ENCODE results near the gene RAB4A.

DNA sequence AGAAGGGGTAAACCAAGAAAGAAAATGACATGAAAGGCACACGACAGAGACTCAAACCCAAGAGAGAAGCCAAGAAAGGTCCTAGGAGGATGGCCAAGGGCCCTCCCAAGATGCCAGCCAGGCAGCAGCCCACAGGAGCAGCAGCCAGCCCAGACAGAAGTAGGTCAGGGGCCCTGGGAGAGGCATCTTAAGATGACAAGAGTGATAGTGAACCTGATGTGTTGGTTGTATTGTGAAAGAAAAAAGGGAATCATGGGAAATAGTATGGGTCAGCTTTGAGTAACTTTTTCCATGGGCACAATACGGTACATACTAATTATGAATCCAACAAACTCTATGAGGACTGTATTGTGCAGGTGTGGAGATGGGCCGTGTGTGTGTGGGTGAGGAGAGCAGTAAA is 68.6 kb downstream of the RAB4A start:
- TF ChIP-seq, protein P1, sequence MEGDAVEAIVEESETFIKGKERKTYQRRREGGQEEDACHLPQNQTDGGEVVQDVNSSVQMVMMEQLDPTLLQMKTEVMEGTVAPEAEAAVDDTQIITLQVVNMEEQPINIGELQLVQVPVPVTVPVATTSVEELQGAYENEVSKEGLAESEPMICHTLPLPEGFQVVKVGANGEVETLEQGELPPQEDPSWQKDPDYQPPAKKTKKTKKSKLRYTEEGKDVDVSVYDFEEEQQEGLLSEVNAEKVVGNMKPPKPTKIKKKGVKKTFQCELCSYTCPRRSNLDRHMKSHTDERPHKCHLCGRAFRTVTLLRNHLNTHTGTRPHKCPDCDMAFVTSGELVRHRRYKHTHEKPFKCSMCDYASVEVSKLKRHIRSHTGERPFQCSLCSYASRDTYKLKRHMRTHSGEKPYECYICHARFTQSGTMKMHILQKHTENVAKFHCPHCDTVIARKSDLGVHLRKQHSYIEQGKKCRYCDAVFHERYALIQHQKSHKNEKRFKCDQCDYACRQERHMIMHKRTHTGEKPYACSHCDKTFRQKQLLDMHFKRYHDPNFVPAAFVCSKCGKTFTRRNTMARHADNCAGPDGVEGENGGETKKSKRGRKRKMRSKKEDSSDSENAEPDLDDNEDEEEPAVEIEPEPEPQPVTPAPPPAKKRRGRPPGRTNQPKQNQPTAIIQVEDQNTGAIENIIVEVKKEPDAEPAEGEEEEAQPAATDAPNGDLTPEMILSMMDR (IDR thresholded peaks at IDR 0.05; ENCODE audit: insufficient read depth, low read length), result no peak
- TF ChIP-seq POLR2AphosphoS5 (IDR thresholded peaks at IDR 0.05; ENCODE audit: low read depth), result no peak
- TF ChIP-seq GABPA (IDR thresholded peaks at IDR 0.05; ENCODE audit: low read depth), result no peak
- TF ChIP-seq, protein P2, sequence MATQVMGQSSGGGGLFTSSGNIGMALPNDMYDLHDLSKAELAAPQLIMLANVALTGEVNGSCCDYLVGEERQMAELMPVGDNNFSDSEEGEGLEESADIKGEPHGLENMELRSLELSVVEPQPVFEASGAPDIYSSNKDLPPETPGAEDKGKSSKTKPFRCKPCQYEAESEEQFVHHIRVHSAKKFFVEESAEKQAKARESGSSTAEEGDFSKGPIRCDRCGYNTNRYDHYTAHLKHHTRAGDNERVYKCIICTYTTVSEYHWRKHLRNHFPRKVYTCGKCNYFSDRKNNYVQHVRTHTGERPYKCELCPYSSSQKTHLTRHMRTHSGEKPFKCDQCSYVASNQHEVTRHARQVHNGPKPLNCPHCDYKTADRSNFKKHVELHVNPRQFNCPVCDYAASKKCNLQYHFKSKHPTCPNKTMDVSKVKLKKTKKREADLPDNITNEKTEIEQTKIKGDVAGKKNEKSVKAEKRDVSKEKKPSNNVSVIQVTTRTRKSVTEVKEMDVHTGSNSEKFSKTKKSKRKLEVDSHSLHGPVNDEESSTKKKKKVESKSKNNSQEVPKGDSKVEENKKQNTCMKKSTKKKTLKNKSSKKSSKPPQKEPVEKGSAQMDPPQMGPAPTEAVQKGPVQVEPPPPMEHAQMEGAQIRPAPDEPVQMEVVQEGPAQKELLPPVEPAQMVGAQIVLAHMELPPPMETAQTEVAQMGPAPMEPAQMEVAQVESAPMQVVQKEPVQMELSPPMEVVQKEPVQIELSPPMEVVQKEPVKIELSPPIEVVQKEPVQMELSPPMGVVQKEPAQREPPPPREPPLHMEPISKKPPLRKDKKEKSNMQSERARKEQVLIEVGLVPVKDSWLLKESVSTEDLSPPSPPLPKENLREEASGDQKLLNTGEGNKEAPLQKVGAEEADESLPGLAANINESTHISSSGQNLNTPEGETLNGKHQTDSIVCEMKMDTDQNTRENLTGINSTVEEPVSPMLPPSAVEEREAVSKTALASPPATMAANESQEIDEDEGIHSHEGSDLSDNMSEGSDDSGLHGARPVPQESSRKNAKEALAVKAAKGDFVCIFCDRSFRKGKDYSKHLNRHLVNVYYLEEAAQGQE (IDR thresholded peaks at IDR 0.05; ENCODE audit: insufficient replicate concordance, low read depth), result no peak
- TF ChIP-seq SPI1 (IDR thresholded peaks at IDR 0.05; ENCODE audit: borderline replicate concordance, low read depth), result no peak
